Fibroblast of lung (primary cell): Measurements from ENCODE around the gene OR12D1.

Source experiments
- CTCF ChIP-seq, 2 donors: IDR thresholded peaks in 1 of 2; conservative IDR thresholded peaks in 1 of 2; 1 replicate in 1 of 2; 2 replicates in 1 of 2; pipeline ENCODE4 v1.5.1; 2011 to 2012; ENCODE audit warnings: low read length in 2 of 2, control low read depth in 1 of 2, inconsistent platforms in 1 of 2, low read depth in 1 of 2, mild to moderate bottlenecking in 1 of 2
- EZH2 ChIP-seq: IDR thresholded peaks from 2 replicates; pipeline ENCODE4 v1.5.1; 2012; ENCODE audit warnings: low read length, control low read depth, mild to moderate bottlenecking; ENCODE audit errors: missing control alignments

- TF ChIP-seq CTCF (conservative IDR thresholded peaks at IDR 0.05 in 1 of 2, IDR thresholded peaks at IDR 0.05 in 1 of 2; ENCODE audit: low read depth in 1 of 2, low read length in 2 of 2) (no peak), EZH2 (no peak)
Measured at GRCh38 chr6:29462022-29462421, 47.3 kb downstream of the OR12D1 start.
